ENCODE results near the gene DAD1.

DNA sequence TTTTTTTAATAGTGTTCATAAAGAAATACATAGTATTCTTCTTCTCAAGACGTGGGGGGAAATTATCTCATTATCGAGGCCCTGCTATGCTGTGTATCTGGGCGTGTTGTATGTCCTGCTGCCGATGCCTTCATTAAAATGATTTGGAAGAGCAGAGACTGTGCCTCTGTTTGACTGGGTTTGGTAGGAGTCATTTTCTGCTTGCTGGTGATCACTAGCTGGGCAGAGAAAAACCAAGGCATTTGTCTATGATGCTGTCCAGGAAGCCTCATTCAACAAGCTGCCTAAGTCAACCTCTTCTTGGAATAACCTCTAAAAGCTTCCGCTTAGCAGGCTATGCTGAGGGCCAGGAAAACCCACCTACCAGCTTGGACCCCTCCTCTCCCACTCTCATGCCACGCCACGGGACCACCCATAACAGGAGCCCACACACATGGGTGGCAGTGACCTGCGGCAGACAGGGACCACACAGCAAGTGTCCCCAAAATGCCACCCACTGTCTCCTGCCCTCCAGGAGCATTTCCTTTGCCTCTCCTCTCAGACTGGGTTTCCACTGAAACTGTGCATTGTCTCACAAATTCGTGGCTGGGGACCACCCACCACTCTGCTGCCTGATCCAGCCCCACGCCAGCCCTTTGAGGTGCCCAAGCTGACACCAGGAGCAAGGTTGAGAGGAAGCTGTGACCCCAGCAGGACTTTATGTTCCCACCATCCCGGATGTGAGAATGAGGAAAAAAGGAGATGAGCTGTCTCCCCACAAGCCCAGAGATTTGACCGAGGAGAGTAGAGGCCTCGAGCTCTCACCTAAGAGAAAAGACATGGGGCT, 36.8 kb downstream of the DAD1 start:
- TF ChIP-seq EP300 (IDR thresholded peaks at IDR 0.05; ENCODE audit: borderline replicate concordance in 1 of 2, low read depth in 2 of 2, low read length in 2 of 2): no peak
- TF ChIP-seq FOSL1 (IDR thresholded peaks at IDR 0.05; ENCODE audit: insufficient read depth, low read depth, low read length): no peak
- TF ChIP-seq CTCF (IDR thresholded peaks at IDR 0.05; ENCODE audit: control extremely low read depth in 1 of 3, insufficient read depth in 1 of 3, low read depth in 1 of 3, low read length in 3 of 3): no peak
- no peak for TF ChIP-seq ATF2 (IDR thresholded peaks at IDR 0.05; ENCODE audit: low read length)
- TF ChIP-seq KDM5A (IDR thresholded peaks at IDR 0.05; ENCODE audit: low read length): no peak
- no peak for TF ChIP-seq MAFK (IDR thresholded peaks at IDR 0.05; ENCODE audit: low read depth, low read length)
